Amniotic stem cell (primary cell): Measurements from ENCODE around the gene TUBD1.
"Not testable (repeated sequence)": the region's sequence is repeated elsewhere in the genome, so short reads cannot be mapped to it uniquely, and the experiment has no call there.

Experiments used
- DNase-seq: peaks from one replicate; lab custom pipeline; 2025; lab: John Stamatoyannopoulos, UW

TUBD1 gene

DNA sequence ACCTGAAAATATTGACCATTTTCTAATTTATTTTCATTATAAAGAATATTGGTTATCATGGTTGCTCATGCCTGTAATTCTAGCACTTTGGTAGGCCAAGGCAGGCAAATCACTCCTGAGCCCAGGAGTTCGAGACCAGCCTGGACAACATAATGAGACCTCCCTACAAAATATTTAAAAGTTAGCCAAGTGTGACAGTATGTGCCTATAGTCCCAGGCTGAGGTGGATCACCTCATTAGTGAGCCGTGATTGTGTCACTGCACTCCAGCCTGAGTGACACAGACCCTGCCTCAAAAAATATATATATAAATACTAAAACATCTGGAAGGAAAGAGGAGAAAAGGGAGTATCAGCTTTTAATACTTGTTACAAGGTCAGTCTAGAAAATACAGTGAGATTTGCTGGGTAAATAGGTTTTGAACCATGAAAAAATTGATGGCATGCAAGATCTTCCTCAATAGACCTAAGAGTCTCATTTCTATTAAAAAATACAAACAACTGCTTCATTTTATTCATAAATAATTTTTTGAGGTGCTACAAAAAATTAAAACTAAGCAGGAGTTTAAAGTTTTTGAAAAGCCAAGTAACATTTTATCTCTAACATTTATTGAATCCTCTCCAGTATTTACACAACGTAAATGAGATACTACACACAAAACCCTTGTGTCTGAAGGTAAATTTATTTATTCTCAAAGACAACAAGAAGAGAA lies 47.7 kb downstream of the TUBD1 start:
- no peak for DNase-seq

DNA sequence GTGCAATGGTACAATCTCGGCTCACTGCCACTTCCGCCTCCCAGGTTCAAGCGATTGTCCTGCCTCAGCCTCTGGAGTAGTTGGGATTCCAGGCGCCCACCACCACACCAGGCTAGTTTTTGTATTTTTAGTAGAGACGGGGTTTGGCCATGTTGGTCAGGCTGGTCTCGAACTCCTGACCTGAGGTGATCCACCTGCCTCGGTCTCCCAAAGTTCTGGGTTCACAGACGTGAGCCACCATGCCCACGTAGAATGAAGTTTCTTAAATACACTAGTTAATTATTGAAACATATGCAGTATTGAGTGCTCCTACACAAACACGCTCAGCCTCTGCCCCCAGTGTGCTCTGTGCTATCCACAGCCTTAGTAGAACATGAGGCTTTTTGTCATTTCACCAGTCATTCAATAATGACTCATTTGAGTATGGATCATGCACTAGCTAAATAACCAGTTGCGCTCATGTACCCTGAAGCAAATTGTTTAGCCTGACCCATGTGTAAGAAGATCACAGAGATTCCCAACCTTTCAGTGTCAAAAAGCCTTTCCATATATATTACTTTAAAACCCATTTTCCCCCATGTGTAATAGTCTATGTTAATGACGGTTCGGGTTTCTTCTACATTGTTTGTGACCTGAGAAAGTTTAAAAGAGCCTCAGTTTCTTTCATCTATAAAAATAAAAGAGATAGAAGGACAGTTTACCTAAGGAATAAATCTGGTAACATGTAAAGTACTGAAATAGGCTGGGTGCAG lies 49.7 kb downstream of the TUBD1 start:
- peak; percentile 96 for DNase-seq

DNA sequence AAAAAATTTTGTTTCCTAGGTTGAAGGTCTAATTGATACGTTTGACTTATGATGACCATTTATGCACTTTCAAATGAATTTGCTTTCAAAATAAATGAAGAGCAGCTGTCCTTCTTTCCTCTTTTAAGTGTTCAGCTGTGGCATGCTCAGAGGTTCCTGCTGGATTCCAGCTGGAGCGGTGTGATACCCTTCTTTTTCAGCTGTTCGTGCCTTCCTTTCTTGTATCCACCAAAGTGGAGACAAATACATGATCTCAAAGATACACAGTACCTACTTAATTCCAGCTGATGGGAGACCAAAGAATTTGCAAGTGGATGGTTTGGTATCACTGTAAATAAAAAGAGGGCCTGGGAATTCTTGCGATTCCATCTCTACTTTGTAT lies 50.9 kb downstream of the TUBD1 start:
- DNase-seq: not testable (repeated sequence)

DNA sequence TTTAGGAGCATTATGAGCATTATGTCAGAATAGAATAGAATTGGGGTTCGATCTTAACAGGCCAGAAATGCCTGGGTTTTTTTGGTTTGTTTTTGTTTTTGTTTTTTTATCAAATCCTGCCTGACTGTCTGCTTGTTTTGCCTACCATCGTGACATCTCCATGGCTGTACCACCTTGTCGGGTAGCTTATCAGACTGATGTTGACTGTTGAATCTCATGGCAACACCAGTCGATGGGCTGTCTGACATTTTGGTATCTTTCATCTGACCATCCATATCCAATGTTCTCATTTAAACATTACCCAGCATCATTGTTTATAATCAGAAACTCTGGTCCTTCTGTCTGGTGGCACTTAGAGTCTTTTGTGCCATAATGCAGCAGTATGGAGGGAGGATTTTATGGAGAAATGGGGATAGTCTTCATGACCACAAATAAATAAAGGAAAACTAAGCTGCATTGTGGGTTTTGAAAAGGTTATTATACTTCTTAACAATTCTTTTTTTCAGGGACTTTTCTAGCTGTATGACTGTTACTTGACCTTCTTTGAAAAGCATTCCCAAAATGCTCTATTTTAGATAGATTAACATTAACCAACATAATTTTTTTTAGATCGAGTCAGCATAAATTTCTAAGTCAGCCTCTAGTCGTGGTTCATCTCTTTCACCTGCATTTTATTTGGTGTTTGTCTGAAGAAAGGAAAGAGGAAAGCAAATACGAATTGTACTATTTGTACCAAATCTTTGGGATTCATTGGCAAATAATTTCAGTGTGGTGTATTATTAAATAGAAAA lies 51.5 kb downstream of the TUBD1 start:
- not testable (repeated sequence) for DNase-seq

DNA sequence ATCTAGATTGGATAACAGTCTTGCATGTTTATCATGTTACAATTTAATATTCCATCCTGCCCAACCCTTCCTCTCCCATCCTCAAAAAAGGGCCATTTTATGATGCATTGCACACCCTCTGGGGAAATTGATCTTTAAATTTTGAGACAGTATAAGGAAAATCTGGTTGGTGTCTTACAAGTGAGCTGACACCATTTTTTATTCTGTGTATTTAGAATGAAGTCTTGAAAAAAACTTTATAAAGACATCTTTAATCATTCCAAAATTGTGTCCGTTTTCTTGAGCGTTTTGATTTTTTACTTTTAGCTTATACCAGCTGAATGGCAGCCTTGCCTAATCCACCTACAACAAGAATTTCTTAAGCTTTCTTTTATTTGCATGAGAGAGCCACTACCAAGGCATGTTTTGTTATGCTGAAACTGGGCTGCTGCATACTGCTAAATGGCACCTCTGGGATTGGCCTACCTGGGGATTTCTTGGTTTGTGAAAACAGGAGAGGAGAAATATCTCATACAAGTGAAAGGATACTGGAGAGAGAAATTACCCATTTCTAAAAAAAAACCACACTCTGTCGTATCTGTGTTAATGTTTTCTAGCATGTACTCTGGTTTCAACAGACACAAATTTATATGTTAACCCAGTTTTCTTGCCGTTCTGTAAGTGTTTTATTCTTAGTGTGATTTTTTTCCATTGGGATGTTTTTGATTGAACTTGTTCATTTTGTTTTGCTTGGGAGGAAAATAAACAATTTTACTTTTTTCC lies 52.2 kb downstream of the TUBD1 start:
- DNase-seq: no peak

DNA sequence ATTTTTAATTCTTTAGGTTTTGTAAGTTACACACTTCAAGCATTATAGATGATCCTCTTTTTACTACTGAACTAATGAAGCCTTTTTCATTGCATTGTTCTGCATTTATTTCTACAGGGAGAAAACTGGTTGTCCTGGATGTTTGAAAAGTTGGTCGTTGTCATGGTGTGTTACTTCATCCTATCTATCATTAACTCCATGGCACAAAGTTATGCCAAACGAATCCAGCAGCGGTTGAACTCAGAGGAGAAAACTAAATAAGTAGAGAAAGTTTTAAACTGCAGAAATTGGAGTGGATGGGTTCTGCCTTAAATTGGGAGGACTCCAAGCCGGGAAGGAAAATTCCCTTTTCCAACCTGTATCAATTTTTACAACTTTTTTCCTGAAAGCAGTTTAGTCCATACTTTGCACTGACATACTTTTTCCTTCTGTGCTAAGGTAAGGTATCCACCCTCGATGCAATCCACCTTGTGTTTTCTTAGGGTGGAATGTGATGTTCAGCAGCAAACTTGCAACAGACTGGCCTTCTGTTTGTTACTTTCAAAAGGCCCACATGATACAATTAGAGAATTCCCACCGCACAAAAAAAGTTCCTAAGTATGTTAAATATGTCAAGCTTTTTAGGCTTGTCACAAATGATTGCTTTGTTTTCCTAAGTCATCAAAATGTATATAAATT lies 53.0 kb downstream of the TUBD1 start:
- DNase-seq: no peak

DNA sequence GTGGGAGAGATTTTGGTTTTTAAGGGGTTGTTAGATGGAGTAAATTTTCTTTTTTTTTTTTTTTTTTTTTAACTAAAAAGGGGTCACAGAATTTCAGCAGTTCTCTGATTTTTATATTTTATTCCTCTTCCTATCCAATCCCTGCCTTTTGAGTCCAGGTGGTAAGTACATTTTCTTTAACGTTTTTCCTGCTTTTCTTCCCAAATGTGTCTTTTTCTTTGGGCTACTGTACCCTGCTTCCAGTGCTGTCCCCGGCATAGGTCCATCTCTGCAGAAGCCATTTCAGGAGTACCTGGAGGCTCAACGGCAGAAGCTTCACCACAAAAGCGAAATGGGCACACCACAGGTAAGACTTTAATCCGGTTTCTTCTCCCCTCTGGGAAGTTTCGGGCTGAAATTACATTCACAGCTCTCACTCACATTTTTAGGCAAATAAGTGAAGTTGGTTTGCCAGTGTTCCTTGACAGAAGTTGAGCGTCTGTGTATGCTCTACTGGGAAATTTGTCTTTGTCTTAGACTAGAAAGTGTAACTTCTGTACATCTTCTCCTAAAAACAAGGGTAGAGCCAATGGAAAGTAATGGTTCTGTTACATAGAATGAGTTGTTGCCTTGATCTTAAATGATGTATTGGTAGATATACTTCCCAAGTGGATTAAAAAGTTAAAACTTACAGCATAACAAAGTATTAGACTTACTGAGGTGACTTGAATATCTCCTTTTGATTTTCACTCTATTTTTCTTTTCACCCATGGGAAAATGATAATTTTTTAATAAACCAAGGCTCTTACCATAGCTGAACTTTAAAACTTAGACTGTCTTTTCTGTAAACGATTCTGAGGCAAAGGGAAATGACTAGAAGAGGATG lies 54.5 kb downstream of the TUBD1 start:
- DNase-seq: no peak

DNA sequence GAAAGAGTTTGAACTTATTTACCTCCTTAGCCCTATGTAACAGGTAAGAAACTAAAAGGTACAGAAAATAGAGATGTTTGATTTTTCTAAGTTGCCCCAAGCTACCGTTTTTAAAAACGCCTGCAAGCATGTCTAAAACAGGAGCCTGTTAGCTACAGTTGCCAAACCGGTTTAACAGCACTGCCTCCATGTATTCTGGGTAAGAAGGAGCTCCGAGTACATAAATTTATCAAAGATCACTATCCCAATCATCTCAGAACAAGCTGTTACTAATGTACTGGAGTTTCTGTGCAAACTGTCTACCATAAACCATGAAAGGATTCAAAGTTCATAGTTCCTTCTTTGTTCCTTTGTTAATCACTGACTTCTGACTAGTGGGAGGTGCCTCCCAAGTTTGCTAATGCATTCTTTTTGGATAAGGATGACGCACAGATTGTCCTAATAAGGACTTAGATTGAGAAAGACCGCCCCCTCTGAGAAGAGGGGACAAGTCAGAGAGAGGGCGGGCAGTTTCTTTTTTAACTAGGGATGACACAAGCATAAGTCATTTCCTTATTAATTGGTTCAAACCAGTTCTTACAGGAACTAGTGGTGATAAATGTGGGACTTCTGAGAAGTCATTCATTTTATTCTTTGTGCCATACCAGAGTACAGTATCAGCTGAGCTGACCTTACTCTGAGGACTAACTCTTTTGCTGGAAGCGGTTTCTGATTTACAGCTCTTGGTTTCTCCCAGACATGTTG lies 55.3 kb downstream of the TUBD1 start:
- DNase-seq: peak; percentile 98

DNA sequence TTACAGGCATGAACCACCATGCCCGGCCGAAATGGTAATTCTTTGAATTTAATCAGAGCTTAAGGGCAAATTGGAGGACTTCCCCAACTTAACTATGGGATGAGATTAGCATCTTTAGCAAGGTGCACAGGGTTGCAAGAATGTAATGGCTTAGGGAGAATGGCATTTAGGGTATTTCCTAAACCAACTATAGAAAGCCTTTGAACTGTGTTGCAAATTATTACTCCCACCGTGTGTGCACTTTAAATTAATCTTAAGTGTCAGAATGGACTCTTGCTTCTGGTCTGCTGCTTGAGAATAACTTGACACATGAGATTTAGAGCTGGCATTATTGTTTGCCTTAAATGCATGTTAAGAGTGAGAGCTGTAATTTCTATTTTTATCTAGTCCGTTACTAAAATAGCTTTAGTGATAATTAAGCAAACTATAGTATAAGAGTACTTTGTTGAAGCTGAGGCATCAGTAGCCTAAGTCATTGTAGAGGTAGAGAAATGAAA lies 59.8 kb downstream of the TUBD1 start:
- no peak for DNase-seq

DNA sequence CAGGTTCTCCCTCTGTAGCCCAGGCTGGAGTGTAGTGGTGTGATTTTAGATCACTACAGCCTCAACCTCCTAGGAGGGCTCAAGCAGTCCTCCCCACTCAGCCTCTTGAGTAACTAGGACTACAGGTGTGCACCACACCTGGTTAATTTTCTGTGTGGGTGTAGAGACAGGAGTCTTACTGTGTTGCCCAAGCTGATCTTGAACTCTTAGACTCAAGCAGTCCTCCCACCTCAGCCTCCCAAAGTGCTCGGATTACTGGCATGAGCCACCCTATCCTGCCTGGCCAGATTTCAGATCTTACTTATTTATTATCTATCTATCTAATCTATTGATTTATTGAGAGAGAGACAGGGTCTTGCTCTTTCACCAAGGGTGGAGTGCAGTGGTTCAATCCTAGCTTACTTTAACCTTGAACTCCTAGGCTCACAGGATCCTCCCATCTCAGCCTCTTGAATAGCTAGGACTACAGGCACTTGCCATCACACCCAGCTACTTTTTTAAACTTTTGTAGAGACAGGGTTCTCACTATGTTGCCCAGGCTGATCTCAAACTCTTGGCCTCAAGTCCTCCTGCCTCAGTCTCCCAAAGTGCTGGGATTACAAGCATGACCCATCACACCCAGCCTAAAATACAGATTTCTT lies 61.8 kb downstream of the TUBD1 start:
- no peak for DNase-seq

DNA sequence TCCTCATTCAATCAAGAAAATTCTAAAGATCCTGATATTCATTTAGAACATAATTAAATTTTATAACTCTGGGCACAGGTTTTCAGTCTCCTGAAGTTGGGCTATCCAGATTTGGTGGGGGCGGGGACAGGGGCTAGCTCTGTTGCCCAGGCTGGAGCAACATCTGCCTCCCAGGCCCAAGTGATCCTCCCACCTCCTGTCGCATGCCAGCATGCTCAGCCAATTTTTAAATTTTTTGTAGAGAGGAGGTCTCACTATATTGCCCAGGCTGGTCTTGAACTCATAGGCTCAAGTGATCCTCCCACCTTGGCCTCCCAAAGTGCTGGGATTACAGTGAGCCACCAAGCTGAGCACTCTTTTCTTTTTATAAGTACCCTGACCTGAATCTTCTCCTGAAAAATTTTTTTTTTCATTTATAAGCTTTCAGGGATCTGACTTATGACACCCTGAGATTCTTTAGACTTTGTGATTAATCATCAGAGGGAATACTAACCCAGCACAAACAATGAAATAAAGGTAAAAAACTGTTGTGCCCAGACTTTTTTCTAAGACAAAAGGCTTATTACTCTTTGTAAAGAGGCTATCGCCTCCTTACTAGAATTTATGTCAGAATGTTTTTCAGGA lies 62.6 kb downstream of the TUBD1 start:
- no peak for DNase-seq

DNA sequence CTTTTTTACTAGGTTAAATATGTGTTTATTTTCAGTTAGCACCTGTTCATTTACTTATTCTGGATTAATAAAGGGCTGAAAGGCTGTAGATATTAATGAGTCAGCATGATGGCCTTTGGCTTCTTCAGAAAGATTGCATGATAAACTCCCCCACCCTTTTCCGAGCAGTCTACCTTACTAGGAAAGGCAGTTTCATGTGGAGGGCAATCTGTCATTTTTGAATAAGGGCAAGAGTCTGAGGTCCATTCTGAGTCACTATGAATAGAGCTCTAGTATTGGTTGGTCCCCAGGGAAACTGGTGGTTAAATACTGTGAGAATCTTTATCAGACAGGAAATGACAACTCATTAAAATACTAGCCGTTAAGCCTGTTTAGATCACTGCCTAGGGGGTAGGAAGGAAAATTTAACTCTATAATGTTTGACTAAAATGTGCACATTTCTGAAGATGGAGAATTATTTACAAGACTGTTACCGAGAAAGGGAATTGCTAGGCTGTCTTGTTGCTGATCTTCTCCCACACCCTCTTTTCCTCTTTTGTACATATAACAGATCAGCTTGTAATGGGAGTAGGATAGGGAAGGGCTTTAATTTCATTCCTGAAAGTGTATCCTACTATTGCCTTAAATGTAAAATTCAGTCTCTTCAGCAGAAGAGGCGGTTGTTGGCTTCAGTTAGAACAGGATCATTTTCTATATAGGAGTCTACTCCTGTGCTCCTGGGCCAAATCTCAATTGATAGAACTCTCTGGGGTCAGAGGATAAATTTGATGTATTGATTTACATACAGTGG lies 63.3 kb downstream of the TUBD1 start:
- peak; percentile 88 for DNase-seq

DNA sequence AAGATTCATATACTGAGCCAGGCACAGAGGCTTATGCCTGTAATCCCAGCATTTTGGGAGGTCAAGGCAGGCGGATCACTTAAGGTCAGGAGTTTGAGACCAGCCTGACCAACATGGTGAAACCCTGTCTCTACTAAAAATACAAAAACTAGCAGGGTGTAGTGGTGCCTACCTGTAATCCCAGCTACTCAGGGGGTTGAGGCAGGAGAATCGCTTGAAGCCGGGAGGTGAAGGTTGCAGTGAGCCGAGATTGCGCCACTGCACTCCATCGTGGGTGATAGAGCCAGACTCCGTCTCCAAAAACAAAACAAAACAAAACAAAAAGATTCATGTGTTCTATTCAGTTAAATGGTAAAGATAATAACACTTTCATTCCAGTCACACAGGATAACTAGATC lies 63.9 kb downstream of the TUBD1 start:
- not testable (repeated sequence) for DNase-seq

DNA sequence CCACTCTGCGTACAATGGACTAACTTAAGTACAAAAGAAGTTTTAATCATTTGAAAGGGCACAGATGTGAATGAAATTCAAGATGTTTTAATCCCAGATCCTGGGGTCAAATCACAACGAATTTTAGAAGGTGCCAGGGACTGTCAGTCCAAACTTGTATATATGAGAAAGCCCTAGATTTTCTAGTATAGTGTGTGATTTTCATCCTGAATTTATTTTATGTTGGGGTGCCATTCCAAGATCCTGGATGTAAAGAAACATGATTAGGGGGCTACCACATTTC lies 64.3 kb downstream of the TUBD1 start:
- DNase-seq: no peak

DNA sequence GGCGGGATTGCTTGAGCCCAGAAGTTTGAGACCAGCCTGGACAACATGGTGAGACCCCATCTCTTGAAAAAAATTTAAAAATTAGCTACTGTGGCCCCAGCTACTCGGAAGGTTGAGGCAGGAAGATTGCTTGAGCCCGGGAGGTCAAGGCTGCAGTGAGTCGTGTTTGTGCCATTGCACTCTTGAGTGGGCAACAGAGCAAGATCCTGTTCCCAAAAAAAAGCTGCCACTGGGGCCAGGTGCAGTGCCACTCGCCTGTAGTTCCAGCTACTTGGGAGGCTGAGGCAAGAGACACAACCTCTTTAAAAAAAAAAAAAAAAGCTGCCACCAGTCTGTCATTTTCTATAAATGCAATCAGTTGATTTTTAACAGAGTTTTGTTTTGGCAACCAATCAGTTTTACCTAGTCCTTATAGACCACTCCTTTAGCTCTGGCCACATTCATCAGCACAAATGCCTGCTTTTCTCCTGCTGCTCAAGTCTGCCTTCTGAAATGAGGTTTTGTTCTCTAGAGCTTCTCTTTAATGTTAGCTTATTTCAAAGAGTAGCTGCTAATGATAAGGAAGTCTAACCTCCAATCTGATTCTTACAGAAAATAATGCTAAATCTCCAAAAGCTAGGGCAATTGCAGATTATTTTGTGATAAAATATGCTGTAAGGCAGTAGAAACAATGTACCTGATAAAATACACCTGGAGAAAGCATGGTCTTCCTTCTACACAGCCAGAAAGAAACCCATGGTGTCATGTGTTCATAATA lies 64.8 kb downstream of the TUBD1 start:
- DNase-seq: no peak

DNA sequence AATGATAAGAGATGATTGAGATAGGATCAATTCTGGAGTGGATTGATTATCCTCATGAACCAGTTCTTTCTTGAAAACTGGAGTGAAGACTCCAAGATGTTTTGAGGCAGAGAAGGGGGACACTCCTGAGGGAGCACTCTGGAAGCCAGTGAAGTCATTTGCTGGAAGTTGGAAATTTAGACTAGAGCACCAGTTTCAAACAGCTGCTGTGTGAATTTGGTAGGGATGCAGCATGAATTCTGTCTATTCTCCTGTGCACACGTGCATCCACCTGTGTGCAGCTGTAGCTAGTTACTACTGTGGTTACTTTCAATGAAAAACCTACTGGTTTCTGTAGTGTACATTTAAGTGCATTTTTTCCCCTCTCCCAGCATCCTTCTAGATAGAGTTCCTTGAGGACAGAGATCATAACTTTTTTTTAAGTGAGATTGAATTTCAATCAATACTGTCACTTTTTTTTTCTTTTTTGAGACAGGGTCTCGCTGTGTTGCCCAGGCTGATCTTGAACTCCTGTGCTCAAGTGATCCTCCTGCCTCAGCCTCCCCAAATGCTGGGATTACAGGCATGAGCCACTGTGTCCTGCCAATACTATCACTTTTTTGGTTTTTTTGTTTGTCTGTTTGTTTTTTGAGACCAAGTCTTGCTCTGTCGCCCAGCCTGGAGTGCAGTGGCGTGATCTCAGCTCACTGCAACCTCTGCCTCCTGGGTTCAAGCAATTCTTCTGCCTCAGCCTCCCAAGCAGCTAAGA lies 65.9 kb downstream of the TUBD1 start:
- DNase-seq: no peak
